Measurements from ENCODE around the gene CD7.

The CD7 gene

GRCh38 chr17:82313195-82314011 is 4.0 kb downstream of the CD7 start (continued):
- TF ChIP-seq RARB (CRISPR knock-in tag; IDR thresholded peaks at IDR 0.05) (no peak), ZNF565 (CRISPR knock-in tag; conservative IDR thresholded peaks at IDR 0.05; ENCODE audit: low read depth) (no peak), ZC3H10 (CRISPR knock-in tag; IDR thresholded peaks at IDR 0.05) (no peak), ZFP3 (CRISPR knock-in tag; IDR thresholded peaks at IDR 0.05) (no peak), ESRRG (CRISPR knock-in tag; IDR thresholded peaks at IDR 0.05) (no peak), POU6F1 (CRISPR knock-in tag; IDR thresholded peaks at IDR 0.05; ENCODE audit: borderline replicate concordance, low read depth) (no peak), ARNTL (CRISPR knock-in tag; IDR thresholded peaks at IDR 0.05; ENCODE audit: borderline replicate concordance, low read depth) (no peak)

- no peak for TF ChIP-seq ZNF8 (CRISPR knock-in tag; IDR thresholded peaks at IDR 0.05)
- TF ChIP-seq ZNF70 (CRISPR knock-in tag; IDR thresholded peaks at IDR 0.05): no peak
- no peak for TF ChIP-seq ZFP3 (CRISPR knock-in tag; IDR thresholded peaks at IDR 0.05)
- TF ChIP-seq RARB (CRISPR knock-in tag; IDR thresholded peaks at IDR 0.05): no peak
- no peak for TF ChIP-seq TCF4 (CRISPR knock-in tag; IDR thresholded peaks at IDR 0.05; ENCODE audit: borderline replicate concordance)
- no peak for TF ChIP-seq PPARA (CRISPR knock-in tag; IDR thresholded peaks at IDR 0.05; ENCODE audit: borderline replicate concordance)
- no peak for TF ChIP-seq BACH2 (CRISPR knock-in tag; IDR thresholded peaks at IDR 0.05; ENCODE audit: borderline replicate concordance)
- TF ChIP-seq POU6F1 (CRISPR knock-in tag; IDR thresholded peaks at IDR 0.05; ENCODE audit: borderline replicate concordance, low read depth): no peak
- TF ChIP-seq ESRRG (CRISPR knock-in tag; IDR thresholded peaks at IDR 0.05): no peak
- TF ChIP-seq CSDC2 (CRISPR knock-in tag; IDR thresholded peaks at IDR 0.05): no peak
- ATAC-seq: no peak
These were observed 5.4 kb downstream of the CD7 start for GRCh38 chr17:82311971-82312370.

- TF ChIP-seq ZNF565 (CRISPR knock-in tag; conservative IDR thresholded peaks at IDR 0.05; ENCODE audit: low read depth): no peak
- TF ChIP-seq CSDC2 (CRISPR knock-in tag; IDR thresholded peaks at IDR 0.05): no peak
- no peak for TF ChIP-seq PATZ1 (CRISPR knock-in tag; IDR thresholded peaks at IDR 0.05; ENCODE audit: borderline replicate concordance)
- TF ChIP-seq ARNTL (CRISPR knock-in tag; IDR thresholded peaks at IDR 0.05; ENCODE audit: borderline replicate concordance, low read depth): no peak
- TF ChIP-seq TSHZ2 (CRISPR knock-in tag; IDR thresholded peaks at IDR 0.05): no peak
- TF ChIP-seq SNAI2 (CRISPR knock-in tag; IDR thresholded peaks at IDR 0.05): no peak
- TF ChIP-seq ZFP30 (CRISPR knock-in tag; IDR thresholded peaks at IDR 0.05): no peak
- no peak for TF ChIP-seq OSR1 (CRISPR knock-in tag; IDR thresholded peaks at IDR 0.05)
- no peak for TF ChIP-seq ISL1 (CRISPR knock-in tag; IDR thresholded peaks at IDR 0.05)
- TF ChIP-seq TOX (CRISPR knock-in tag; IDR thresholded peaks at IDR 0.05; ENCODE audit: borderline replicate concordance): no peak
- TF ChIP-seq ZFP3 (CRISPR knock-in tag; IDR thresholded peaks at IDR 0.05): no peak
- TF ChIP-seq ZNF8 (CRISPR knock-in tag; IDR thresholded peaks at IDR 0.05): no peak
- no peak for TF ChIP-seq ZNF70 (CRISPR knock-in tag; IDR thresholded peaks at IDR 0.05)
- no peak for TF ChIP-seq CSRNP3 (CRISPR knock-in tag; IDR thresholded peaks at IDR 0.05)
- no peak for TF ChIP-seq RARB (CRISPR knock-in tag; IDR thresholded peaks at IDR 0.05)
- TF ChIP-seq PPARA (CRISPR knock-in tag; IDR thresholded peaks at IDR 0.05; ENCODE audit: borderline replicate concordance): no peak
- no peak for TF ChIP-seq TCF4 (CRISPR knock-in tag; IDR thresholded peaks at IDR 0.05; ENCODE audit: borderline replicate concordance)
- no peak for TF ChIP-seq ZC3H10 (CRISPR knock-in tag; IDR thresholded peaks at IDR 0.05)
- no peak for TF ChIP-seq ESRRG (CRISPR knock-in tag; IDR thresholded peaks at IDR 0.05)
- ATAC-seq: no peak
These were observed 6.5 kb downstream of the CD7 start for GRCh38 chr17:82310877-82311276.
